ENCODE measurements around the gene ADGRG2. TPM values are rescaled to one million over a fixed set of nuclear protein-coding genes. Genes with fewer than 3 reads are reported as not detected.

Gene ADGRG2
- total and polyA plus RNA-seq, 2 of the 13 experiments (the other 11 are each of a cell fraction or from before 2014, with no cell fraction given) = not detected

DNA sequence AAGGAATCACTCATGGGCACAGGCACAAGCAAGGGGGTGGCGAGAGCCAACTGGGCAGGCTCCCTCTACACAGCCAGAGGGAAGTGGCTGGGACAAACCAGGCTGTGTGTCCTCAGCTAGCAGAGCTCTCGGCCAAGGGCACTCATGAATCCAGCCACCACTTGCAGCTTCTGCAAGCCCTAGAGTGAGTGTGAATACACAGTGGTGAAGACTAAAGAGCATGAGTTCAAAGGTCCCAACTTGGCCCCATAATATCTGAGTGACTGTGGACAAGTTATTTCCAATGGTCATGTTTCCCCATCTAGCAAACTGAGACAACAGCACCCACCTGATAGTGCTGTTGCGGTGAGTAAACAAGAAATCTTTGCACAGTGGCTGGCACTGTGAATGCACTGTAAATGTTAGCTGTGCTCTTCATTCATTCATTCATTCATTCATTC, 51.7 kb downstream of the ADGRG2 start (continued):
- TF ChIP-seq ZNF446 (CRISPR knock-in tag; IDR thresholded peaks at IDR 0.05) (no peak), HNF4G (IDR thresholded peaks at IDR 0.05; ENCODE audit: borderline replicate concordance, low read depth, low read length) (peak; percentile 68), HNF4G (CRISPR knock-in tag; IDR thresholded peaks at IDR 0.05; ENCODE audit: borderline replicate concordance, low read depth) (no peak), MXI1 (IDR thresholded peaks at IDR 0.05; ENCODE audit: borderline replicate concordance, low read depth, low read length) (no peak), ZSCAN9 (CRISPR knock-in tag; IDR thresholded peaks at IDR 0.05; ENCODE audit: borderline replicate concordance) (0 out of 2 replicates have a peak, but pooled peaks have one; percentile 51), ATF7-NPFF (CRISPR knock-in tag; IDR thresholded peaks at IDR 0.05; ENCODE audit: low read depth) (no peak), RNF2 (conservative IDR thresholded peaks at IDR 0.05; ENCODE audit: low read depth) (no peak), SALL1 (CRISPR knock-in tag; IDR thresholded peaks at IDR 0.05) (peak; percentile 66), SIN3A (IDR thresholded peaks at IDR 0.05; ENCODE audit: borderline replicate concordance, low read depth, low read length) (no peak), KDM5A (IDR thresholded peaks at IDR 0.05; ENCODE audit: borderline replicate concordance, low read length) (no peak), GFI1 (CRISPR knock-in tag; IDR thresholded peaks at IDR 0.05; ENCODE audit: borderline replicate concordance) (no peak), ZNF644 (CRISPR knock-in tag; IDR thresholded peaks at IDR 0.05; ENCODE audit: low read depth) (0 out of 2 replicates have a peak, but pooled peaks have one; percentile 59), ZKSCAN8 (CRISPR knock-in tag; IDR thresholded peaks at IDR 0.05; ENCODE audit: borderline replicate concordance) (no peak), GTF3A (CRISPR knock-in tag; conservative IDR thresholded peaks at IDR 0.05) (no peak), TOPORS (CRISPR knock-in tag; IDR thresholded peaks at IDR 0.05) (no peak), FOXJ3 (CRISPR knock-in tag; IDR thresholded peaks at IDR 0.05; ENCODE audit: borderline replicate concordance) (0 out of 2 replicates have a peak, but pooled peaks have one; percentile 50), FOXA3 (CRISPR knock-in tag; IDR thresholded peaks at IDR 0.05) (peak; percentile 67)
- TF ChIP-seq, protein P1, sequence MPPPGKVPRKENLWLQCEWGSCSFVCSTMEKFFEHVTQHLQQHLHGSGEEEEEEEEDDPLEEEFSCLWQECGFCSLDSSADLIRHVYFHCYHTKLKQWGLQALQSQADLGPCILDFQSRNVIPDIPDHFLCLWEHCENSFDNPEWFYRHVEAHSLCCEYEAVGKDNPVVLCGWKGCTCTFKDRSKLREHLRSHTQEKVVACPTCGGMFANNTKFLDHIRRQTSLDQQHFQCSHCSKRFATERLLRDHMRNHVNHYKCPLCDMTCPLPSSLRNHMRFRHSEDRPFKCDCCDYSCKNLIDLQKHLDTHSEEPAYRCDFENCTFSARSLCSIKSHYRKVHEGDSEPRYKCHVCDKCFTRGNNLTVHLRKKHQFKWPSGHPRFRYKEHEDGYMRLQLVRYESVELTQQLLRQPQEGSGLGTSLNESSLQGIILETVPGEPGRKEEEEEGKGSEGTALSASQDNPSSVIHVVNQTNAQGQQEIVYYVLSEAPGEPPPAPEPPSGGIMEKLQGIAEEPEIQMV (CRISPR knock-in tag; IDR thresholded peaks at IDR 0.05; ENCODE audit: low read depth) = no peak
- TF ChIP-seq, protein P2, sequence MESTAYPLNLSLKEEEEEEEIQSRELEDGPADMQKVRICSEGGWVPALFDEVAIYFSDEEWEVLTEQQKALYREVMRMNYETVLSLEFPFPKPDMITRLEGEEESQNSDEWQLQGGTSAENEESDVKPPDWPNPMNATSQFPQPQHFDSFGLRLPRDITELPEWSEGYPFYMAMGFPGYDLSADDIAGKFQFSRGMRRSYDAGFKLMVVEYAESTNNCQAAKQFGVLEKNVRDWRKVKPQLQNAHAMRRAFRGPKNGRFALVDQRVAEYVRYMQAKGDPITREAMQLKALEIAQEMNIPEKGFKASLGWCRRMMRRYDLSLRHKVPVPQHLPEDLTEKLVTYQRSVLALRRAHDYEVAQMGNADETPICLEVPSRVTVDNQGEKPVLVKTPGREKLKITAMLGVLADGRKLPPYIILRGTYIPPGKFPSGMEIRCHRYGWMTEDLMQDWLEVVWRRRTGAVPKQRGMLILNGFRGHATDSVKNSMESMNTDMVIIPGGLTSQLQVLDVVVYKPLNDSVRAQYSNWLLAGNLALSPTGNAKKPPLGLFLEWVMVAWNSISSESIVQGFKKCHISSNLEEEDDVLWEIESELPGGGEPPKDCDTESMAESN (CRISPR knock-in tag; conservative IDR thresholded peaks at IDR 0.05) = no peak
- TF ChIP-seq, protein P3, sequence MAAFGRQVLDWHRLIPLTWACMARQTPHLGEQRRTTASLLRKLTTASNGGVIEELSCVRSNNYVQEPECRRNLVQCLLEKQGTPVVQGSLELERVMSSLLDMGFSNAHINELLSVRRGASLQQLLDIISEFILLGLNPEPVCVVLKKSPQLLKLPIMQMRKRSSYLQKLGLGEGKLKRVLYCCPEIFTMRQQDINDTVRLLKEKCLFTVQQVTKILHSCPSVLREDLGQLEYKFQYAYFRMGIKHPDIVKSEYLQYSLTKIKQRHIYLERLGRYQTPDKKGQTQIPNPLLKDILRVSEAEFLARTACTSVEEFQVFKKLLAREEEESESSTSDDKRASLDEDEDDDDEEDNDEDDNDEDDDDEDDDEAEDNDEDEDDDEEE (CRISPR knock-in tag; IDR thresholded peaks at IDR 0.05) = no peak
- TF ChIP-seq, protein P4, sequence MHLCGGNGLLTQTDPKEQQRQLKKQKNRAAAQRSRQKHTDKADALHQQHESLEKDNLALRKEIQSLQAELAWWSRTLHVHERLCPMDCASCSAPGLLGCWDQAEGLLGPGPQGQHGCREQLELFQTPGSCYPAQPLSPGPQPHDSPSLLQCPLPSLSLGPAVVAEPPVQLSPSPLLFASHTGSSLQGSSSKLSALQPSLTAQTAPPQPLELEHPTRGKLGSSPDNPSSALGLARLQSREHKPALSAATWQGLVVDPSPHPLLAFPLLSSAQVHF (CRISPR knock-in tag; IDR thresholded peaks at IDR 0.05) = no peak
- TF ChIP-seq, protein P5, sequence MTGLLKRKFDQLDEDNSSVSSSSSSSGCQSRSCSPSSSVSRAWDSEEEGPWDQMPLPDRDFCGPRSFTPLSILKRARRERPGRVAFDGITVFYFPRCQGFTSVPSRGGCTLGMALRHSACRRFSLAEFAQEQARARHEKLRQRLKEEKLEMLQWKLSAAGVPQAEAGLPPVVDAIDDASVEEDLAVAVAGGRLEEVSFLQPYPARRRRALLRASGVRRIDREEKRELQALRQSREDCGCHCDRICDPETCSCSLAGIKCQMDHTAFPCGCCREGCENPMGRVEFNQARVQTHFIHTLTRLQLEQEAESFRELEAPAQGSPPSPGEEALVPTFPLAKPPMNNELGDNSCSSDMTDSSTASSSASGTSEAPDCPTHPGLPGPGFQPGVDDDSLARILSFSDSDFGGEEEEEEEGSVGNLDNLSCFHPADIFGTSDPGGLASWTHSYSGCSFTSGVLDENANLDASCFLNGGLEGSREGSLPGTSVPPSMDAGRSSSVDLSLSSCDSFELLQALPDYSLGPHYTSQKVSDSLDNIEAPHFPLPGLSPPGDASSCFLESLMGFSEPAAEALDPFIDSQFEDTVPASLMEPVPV (CRISPR knock-in tag; IDR thresholded peaks at IDR 0.05) = no peak
- TF ChIP-seq, protein P6, sequence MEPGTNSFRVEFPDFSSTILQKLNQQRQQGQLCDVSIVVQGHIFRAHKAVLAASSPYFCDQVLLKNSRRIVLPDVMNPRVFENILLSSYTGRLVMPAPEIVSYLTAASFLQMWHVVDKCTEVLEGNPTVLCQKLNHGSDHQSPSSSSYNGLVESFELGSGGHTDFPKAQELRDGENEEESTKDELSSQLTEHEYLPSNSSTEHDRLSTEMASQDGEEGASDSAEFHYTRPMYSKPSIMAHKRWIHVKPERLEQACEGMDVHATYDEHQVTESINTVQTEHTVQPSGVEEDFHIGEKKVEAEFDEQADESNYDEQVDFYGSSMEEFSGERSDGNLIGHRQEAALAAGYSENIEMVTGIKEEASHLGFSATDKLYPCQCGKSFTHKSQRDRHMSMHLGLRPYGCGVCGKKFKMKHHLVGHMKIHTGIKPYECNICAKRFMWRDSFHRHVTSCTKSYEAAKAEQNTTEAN (CRISPR knock-in tag; conservative IDR thresholded peaks at IDR 0.05) = peak; percentile 62; the same call in 1 of the 2 replicates

Measured in HepG2 (cell line).